Colon (tissue), 2 donors: ENCODE measurements around the gene TNIK.

Experiments
- FAIRE-seq: peaks from 2 replicates; lab custom pipeline; 2012; peaks lifted over from hg19 to GRCh38; lab: Jason Lieb, UNC
- donor health status: control.
- donor health status: control.

TNIK gene

DNA sequence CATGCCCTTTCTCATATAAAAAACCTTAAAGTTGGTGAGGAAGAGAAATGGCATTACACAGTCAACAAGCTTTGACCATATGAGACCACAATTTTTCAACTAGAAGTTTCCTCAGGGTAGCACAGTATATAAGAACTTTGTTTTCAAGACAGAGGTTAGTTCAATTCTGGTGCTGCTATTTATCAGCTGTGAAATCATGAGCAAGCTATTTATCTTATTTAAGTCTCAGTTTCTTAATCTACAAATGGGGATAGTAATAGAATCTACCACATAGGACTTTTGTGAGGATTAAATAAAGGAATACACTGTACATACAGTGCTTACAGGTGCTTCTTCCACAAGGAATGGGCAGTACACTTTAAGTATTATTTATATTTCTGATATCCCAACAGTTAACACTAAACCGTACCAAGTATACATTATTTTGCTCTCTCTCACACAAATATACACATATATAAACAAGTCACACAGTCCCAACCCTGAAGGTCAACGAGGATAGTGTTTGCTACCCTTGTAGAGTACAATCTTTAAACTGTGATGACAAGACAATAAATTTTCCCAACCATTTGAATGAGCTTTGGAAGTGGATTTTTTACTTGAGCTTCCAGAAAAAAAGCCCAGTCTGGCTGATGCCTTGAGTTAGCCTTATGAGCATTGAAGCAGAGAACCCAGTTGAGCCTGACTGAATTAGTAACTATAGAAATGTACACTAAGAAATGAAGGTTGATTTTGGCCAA, 178.8 kb downstream of the TNIK start:
- FAIRE-seq: no peak

DNA sequence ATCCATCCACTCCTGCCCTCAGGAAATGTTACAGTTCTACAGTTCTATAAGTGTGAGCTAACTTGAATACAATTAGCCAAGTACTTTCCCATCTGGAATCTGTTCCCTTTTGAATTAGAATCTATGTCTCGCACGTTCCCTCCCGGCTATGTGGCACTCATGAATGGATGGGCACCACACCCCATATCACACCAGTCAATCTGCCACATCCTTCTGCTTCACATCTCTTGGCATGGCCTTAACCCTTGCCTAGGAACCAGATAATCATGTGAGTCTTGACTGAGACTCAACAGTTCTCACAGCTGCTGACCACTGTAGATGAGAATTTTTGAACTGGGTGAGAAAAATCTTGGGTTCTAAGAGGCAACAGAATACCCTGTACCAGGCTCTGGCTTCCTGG, 180.2 kb downstream of the TNIK start:
- no peak for FAIRE-seq

DNA sequence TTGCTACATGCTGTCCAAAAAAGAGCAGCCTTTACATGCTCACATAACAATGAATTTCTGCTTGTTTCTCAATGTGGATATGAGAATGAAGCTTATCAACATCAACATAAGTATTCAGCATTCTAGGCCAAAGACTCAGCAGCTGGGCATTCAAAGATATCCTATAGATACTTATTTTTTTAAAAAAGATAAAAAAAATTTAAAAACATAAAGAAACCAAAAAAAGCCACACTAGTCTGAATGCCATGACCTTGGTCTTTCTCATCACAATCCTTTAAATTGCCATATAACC, 182.0 kb downstream of the TNIK start:
- FAIRE-seq: no peak

DNA sequence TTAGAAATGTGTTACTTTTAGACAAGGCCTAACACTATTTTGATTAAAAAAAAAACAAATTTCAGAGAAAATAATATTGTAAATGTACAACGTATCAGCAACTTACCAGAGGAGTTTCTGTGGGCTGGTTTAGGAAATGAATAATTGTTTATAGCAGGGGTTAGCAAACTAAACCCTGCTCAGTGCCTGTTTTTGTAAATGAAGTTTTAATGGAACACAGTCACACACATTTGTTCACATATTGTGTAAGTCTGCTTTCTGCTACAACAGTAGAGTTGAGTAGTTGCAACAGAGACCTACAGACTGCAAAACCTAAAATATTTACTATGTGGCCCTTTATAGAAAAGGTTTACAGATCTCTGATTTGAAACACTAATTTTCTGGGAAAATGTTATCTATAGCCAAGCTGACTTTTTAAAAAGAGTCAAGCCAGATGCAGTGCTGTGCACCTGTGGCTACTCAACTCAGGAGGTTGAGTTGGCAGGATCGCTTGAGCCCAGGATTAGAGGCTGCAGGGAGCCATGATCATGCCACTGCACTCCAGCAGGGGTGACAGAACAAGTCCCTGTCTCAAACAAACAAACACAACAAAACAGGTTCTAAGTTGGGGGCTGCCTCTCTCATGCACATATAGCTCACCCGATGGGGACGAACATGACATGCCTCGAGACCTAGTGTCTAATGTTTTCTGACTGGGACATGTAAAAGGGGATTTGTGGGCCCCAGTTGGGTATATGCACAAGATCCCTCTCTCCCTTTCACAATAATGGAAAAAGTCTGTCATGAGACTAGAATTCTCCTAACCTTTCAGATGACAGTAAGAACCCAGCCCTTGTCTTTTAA, 182.5 kb downstream of the TNIK start:
- FAIRE-seq: no peak

DNA sequence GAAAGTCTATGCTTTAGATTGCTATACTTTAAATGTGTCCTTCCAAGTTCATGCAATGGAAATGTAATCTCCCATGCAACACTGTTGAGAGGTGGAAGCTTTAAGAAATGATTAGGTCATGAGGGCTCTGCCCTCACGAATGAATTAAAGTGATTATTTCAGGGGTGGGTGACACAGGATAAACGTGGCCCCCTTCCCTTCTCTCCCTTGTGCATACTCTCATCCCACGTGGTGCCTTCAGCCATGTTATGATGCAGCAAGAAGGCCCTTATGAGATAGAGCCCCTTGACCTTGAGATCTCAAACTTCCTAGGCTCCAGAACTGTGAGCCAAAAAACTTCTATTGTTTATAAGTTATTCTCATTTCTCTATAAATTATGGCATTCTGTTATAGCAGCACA, 183.3 kb downstream of the TNIK start:
- FAIRE-seq: no peak

DNA sequence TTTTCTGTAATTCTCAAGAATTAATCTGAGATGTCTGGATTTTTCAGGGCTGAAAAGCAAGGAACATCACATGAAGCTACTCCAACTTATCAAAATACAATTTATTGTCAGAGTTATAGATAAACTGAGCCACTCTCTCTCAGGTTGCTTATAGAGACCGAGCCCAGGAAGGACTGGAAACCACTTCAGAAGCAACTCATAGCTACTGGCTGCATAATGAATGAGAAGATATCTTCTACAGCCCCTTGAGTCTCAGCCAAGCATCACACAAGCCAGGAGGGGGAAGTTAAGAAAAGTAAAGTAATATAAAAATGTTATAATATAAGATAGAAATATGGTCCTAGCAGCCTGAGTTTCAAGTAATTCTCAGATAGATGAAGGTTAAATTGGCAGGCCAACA, 186.0 kb downstream of the TNIK start:
- no peak for FAIRE-seq

DNA sequence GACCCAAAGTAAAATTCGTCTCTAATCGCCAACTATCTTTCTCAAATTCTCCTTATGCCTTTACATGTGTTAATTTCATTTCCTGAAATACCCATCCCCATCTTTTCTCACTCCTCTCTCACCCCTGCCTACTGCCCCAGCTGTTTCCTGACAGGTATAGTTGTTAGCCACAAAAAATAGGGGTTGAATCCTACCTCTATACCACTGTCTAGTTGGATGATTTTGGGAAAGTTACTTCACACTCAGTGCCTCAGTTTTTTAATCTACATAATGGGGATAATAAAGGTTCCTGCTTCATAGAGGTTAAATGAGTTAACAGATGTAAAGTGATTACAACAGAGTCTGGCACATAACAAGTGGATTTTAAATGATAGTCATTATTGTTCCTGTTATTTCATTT, 189.7 kb downstream of the TNIK start:
- no peak for FAIRE-seq

DNA sequence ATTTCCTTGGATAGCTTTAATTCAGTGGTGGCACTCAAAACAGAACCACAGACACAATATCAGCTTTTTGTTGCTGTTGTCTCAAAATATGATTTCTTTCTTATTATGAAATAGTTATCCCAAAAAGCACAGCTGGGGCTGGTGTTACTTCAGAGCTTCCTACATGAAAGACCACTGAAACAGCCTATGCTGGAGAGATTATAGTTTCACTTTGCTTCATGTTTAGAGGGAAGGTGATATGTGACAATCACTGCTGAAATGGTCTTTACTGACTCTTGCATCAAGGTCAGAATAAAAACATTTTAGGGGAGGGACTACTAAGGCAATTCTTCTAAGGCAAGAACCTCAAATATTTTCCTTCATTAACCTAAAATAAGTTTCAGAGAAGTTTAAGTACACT, 190.7 kb downstream of the TNIK start:
- no peak for FAIRE-seq

DNA sequence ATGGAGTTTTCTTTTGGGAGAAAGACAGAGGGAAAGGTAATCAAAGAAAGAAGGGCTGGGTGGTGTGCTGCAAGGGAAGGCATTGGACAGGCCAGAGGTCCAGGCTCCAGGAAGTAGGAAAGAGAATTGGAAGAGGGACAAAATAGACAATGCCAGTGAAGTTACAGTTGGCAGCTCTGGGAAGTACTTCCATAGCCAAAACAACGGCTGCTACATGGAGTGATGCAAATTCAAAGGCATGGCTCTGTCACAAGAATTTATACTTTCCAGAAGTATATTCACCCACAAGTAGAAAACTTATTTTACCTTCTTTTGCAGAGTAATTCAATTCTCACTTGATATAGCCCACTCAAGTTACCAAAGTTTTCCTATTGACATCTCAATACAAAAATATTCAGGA, 191.5 kb downstream of the TNIK start:
- no peak for FAIRE-seq

DNA sequence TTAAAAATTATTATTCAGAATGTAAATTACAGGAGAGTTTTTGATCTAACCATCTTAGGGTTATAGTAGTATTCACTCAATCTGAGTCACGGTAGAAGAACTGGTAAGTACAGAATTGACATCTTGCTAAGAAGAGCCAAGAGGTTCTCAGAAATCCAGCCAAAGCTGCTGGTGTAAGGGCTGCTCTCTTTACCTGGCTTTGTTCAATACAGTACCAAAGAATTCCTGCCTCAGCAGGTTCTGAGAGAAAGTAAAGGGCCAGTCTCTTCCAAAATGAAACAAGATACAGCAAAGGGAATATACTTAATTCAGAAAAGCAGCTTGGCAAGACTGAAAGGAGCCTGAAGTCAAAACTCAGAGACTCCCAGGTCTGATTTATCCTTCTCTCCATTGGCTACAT, 193.1 kb downstream of the TNIK start:
- FAIRE-seq: no peak

DNA sequence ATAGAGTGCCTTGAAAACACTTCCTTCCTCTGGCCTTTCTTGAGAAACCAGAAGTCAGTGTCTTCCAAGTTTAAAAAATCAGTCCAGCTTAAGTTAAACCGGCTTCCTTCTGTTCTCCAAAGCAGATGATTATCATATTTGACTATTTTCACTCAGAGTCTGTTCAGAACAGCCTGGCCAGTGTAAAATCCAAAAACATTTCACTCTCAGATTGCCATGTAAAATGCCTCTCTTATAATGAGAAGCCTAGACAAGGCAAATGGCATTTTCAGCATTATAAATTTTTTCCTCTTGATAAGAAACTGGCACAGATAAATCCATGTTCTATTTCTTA, 193.5 kb downstream of the TNIK start:
- FAIRE-seq: no peak

DNA sequence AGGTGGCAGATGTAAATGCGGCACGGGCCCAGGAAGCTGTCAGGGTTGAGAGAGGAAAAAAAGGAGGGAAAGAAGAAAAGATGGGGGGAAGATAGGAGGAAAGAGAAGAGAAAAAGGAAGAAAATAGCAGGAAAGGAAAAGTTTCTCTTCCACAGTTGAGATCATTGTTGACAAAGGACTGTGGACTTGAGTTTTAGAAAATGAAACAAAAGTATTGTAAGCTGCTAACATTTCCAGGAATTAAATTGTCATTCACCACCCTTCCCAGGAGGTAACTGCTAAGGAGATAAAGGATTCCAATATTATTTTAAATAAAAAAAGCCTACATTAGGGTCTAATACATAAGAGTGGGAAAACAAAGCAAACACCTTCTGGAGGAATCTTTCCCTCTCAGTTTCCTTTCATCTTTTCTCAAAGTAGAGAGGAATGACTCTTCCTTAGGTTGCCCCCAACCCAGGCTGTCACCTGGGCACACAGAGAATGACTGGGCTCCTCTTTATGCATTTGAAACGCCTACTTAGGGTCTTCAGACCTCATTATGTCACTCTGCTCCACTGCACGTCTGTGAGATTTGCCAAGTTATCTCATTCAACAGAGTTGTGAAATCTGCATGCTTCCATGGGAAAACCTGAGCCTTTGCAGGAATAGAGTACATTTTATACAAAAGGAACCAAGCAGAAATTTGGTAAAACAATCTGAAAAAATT, 194.0 kb downstream of the TNIK start:
- no peak for FAIRE-seq

DNA sequence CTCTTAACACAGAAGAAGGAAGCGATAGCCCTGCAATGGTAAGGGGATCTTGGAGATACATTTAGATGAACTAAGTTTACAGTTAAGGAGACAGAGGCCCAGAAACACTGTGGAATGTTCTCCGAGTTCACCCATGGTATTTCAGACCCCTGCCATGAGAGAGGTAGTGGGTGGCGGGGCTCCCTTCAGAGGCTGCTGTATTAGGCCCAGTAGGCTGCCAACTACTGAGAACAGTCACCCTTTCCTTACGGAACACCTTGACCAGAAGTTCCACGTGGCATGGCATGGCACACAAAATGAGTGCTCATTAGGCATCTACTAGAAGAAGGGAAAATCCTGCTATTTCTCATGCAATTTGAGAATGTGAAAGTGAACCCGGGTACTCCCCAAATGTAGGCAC, 195.4 kb downstream of the TNIK start:
- FAIRE-seq: no peak

DNA sequence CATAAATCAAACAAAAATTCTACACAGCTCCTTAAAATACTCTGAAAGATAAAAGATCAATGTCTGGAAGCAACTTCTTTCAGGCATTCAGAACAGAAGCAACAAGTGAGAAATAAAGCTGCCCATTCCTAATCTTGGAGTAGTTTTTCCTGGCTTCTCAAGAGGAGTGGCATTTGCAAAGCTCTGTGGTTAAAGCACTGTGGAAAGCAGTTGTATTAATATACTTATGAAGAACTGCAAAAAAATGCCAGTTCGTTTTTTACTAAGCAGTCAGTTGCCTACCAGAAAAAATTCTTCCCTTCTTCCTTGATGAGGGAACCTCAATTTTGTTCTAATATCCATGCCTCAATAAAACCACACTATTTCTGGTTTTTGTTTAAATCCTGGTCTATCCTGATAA, 197.8 kb downstream of the TNIK start:
- no peak for FAIRE-seq

DNA sequence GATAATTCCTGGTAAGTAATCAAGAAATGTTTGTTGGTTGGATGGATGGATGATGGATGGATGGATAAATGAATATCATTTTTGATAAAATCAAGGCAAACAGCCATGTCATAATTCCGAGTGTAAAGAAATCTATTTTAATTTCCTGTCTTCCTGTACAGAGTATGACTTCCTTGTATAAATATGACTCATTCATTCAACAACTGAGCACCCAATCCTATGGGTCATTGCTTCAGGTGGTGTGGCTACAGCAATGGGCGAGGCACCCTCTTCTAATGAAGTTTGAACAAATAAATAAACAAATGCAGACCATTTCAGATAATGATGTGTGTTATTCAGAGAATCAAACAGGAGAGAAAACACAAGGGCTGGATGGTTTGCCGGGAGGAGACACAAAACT, 198.7 kb downstream of the TNIK start:
- FAIRE-seq: no peak

DNA sequence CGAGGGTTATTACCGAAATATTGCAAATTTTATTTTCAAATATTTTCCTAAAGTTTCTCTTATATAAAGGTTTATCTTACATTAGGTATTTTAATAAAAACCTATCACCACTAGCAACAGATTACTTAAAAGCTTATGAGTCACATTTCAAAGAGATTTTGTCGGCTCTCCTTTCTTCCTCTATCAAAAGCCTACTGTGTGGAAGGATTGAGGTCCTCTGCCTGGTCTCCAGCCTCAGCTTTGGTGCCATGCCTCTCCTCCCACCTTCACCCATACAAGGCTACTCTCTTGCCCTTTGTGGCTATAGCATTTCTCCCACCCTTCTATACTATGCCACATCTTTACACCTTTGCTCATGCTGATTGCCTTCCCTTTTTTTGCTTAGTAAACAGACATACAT, 199.3 kb downstream of the TNIK start:
- no peak for FAIRE-seq

DNA sequence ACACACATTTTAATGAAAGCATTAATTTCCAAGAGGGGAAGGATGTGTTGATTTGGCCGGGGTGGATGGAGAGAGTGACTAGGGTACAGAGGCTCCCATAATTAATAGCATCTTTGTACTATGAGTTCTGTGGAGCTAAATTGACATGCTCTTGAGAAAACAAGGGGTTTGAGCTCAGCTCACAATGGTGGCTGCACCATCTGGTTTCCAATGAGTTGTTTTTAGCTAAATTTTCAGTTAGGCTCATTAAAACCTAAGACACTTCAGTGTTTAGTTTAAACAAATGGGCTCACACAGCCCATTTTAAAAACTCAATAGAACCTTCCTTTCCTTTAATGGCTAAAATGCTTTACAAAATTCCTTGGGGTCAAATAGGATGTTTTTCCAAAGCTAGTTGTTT, 199.7 kb downstream of the TNIK start:
- no peak for FAIRE-seq

DNA sequence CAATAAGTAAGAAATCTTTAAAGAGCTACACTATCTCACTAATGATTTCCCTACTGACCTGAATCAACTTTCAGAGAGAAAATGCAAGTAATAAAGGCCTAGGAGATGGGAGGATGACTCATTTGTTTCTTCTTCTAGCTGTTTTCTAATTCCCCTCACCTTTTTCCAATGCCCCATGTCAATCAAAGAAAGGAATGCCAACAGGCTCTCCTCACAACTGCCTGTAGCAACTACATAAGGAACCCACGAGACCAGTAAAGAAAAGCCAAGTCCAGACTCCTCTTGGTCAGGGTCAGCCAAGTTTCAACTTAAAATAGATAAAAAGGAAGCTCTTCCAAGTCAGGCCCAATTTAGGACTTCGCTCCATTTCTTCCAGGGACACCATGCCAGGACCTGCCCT, 201.9 kb downstream of the TNIK start:
- FAIRE-seq: no peak

DNA sequence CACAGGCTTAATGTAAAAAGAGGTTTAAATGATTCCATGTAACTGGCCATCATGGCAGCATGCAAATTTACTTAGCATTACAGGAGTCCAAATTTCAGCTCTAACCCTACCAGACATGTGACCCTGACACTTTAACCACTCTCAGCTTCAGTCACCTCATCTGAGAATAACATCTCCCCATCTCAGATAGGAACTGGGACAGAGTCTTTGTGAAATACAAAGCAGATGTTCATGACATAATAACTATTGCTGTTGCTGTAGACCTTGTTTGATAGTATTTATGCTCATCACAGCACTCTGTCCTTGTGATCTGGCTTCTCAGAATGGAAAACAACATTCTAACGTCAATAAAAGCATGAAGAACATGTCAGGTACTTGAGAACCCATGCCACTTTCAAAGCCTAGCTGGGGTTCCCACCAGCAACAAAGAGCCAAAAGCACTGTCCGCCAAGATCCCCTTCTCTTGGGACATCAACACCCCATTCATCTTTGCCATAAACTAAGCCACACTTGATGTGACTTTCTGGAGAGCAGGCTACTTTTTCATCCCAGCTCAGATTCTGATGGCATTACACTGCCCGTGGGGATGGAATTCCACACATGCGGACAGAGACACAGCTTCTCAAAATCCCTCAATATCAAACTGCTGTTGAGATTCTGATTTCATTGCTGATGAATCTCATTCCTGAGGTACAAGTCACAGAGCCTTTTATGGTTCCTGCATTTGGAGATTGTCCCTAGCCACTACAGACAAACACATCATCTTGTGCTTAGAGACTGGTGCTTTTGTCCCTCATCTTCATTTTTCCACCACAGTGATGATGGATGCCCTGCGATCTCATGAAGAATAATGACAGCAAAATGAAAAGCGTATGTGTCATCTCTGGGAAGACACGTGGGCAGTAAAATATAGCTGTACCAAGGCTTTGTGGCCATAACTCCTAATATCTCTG, 202.7 kb downstream of the TNIK start:
- no peak for FAIRE-seq

DNA sequence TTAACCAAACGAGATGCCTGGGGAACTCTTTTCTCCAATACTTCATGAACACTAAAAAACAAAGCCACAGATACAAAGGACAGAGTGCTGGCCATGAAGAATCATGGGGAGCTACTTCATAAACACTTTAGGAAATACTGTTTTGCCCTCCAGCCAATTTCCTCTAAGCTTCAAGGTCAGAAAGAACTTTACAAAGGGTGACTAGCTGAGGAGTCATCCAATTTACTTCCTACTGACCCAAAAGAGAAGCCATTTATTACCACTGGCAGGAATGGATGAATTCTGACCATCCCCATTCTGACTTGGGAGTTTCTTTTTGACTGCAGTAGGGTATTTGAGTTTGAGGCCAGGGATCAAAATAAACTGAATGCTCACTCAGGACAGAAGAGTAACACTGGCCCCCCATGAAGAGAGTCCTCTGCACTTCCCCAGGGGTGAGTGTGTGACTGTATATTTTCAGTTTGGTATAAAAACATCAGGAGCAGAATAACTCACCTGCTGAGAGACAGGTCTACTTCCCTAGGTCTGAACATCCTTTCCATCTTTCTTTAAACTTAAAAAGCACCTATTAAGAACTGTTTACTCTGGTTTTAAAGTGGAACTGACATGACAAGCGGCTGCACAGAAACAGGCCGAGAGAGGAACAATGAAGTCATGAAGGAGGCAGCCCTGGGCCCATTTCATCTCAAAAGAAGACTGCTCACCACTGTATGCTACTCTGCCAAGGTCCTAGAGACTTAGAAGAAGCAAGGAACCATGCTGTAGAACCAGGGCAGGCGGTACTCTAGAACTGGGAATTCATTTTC, 203.6 kb downstream of the TNIK start:
- no peak for FAIRE-seq

DNA sequence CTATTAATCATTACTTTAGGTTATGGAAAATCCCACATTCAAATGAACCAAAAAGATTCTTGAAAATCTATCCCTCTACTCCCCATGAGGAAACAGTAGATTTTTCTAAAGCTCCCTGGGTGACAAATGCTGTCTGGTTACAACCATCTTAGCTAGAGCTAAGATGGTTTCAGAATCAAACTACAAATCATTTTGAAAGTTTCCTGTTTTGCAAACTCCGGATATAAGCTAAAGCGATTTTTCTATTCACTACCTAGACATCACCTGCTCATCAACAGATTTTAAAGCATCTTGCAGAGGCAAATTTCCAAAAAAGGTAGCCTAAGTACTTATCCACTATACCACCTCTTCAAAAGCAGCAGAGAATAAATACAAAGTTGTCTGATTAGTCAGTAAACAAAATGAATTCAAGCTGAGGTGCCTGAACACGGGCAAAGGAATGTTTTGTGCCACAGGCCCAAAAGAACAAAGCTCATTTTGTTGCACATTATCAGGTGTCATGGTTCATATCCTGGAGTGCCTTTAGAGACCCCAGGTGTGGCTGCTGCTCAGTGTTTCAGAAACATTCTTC, 204.9 kb downstream of the TNIK start:
- no peak for FAIRE-seq
